CD4-positive, CD25-positive, alpha-beta regulatory T cell (primary cell): ENCODE measurements around the gene ERGIC3. TPM values are rescaled to one million over a fixed set of nuclear protein-coding genes. Genes with fewer than 3 reads are reported as not detected.

Experiments
- ATAC-seq, 2 donors: fragments of 150-1000 bp; cut with Tn5 transposase; one replicate each; pipeline ENCODE4 v1.10.0; 2021; ENCODE audit warnings: low read depth in 2 of 2, moderate number of reproducible peaks in 2 of 2, moderate library complexity in 1 of 2
- DNase-seq, 3 donors: peaks; one replicate each; pipeline versions ENCODE4 v3.0.0 to v3.0.0-alpha.2; 2012 to 2022; ENCODE audit warnings: mixed read lengths in 1 of 3
- H3K27ac ChIP-seq: one replicate; pipeline ENCODE4 v1.7.0; 2013; ENCODE audit warnings: mild to moderate bottlenecking, low read length; ENCODE audit not compliant: insufficient read depth, poor library complexity, severe bottlenecking
- H3K27me3 ChIP-seq: one replicate; pipeline ENCODE4 v1.7.0; 2013; ENCODE audit warnings: low read length; ENCODE audit not compliant: control insufficient read depth, insufficient read depth
- H3K36me3 ChIP-seq: one replicate; pipeline ENCODE4 v1.7.0; 2013; ENCODE audit warnings: mild to moderate bottlenecking, low read length, moderate library complexity; ENCODE audit not compliant: control insufficient read depth, insufficient read depth
- H3K4me1 ChIP-seq: 2 replicates; pipeline ENCODE4 v1.7.0; 2013; ENCODE audit warnings: mild to moderate bottlenecking, low read length; ENCODE audit not compliant: insufficient read depth, control insufficient read depth, poor library complexity, severe bottlenecking
- H3K4me3 ChIP-seq: one replicate; pipeline ENCODE4 v1.7.0; 2013; ENCODE audit warnings: low read depth, mild to moderate bottlenecking, low read length, moderate library complexity
- H3K9me3 ChIP-seq, 2 experiments: 1 replicate in 1 of 2; 2 replicates in 1 of 2; pipeline ENCODE4 v1.7.0; 2013; ENCODE audit warnings: low read length in 2 of 2, mild to moderate bottlenecking in 1 of 2, moderate library complexity in 1 of 2; ENCODE audit not compliant: control insufficient read depth in 2 of 2
- H3K27ac Mint-ChIP-seq, 3 donors: one replicate each; pipeline ENCODE4 v1.8.0; 2020 to 2022; ENCODE audit warnings: mild to moderate bottlenecking in 3 of 3, mixed read lengths in 3 of 3, moderate library complexity in 2 of 3
- H3K27me3 Mint-ChIP-seq: one replicate; pipeline ENCODE4 v1.8.0; 2022; ENCODE audit warnings: mild to moderate bottlenecking, mixed read lengths
- H3K36me3 Mint-ChIP-seq: one replicate; pipeline ENCODE4 v1.8.0; 2020; ENCODE audit warnings: mixed read lengths
- H3K4me1 Mint-ChIP-seq, 4 donors: one replicate each; pipeline ENCODE4 v1.8.0; 2020 to 2022; ENCODE audit warnings: mixed read lengths in 4 of 4, mild to moderate bottlenecking in 1 of 4
- H3K4me3 Mint-ChIP-seq, 4 donors: one replicate each; pipeline ENCODE4 v1.8.0; 2020 to 2022; ENCODE audit warnings: mild to moderate bottlenecking in 4 of 4, mixed read lengths in 4 of 4, moderate library complexity in 3 of 4
- H3K9me3 Mint-ChIP-seq, 7 donors: one replicate each; pipeline ENCODE4 v1.8.0; 2020 to 2022; ENCODE audit warnings: mixed read lengths in 7 of 7, mild to moderate bottlenecking in 3 of 7, moderate library complexity in 2 of 7
- polyA plus RNA-seq, 4 donors: library from polyadenylated mRNA; unstranded; fragments of 300-500 nt; fragmentation: Illumina TruSeq; gene quantifications; one replicate each; pipeline ENCODE4 v1.2.3, GENCODE V29; 2021
- total RNA-seq: library from RNA; stranded (reverse); gene quantifications from one replicate; pipeline ENCODE4 v1.2.3, GENCODE V29; 2022

Gene ERGIC3
- total and polyA plus RNA-seq, 5 donors from 2014 or later, result 121 to 138 (median 132) TPM

DNA sequence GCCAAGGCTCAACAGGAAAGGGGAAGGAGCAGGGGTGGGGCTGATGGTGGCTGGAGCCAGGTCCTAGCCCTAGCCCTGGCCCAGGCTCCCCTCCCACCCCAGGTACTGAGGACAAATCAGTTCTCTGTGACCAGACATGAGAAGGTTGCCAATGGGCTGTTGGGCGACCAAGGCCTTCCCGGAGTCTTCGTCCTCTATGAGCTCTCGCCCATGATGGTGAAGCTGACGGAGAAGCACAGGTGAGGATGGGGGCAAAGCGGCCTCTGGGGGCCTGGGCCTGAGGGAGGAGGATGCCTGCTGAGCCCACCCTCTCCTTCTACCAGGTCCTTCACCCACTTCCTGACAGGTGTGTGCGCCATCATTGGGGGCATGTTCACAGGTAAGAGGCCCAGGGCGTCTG, 15.0 kb downstream of the ERGIC3 start:
- H3K9me3 Mint-ChIP-seq, result no peaks in the 10 kb centered on the region
- H3K27me3 Mint-ChIP-seq, result no peaks in the 10 kb centered on the region
- Histone ChIP-seq H3K27me3 (no peaks in the 10 kb centered on the region), H3K4me1 (no peaks in the 10 kb centered on the region), H3K4me3 (no peak overlapping the region), H3K27ac (no peak overlapping the region), H3K36me3 (peaks cover 34% of the 10 kb centered on the region), H3K9me3 (no peaks in the 10 kb centered on the region)
- no peak overlapping the region for H3K27ac Mint-ChIP-seq
- no peaks in the 10 kb centered on the region for H3K4me1 Mint-ChIP-seq
- DNase-seq, result no peak
- H3K36me3 Mint-ChIP-seq, result peaks cover 38% of the 10 kb centered on the region
- no peak for ATAC-seq
- H3K4me3 Mint-ChIP-seq, result no peak overlapping the region

- peak overlapping the region in 2 of 3 donors; percentile 1 to 86 for H3K27ac Mint-ChIP-seq
- H3K36me3 ChIP-seq, result peaks cover 32% of the 10 kb centered on the region
- no peak for DNase-seq
Observed at GRCh38 chr20:35558451-35558850, 16.6 kb downstream of the ERGIC3 start.

GRCh38 chr20:35559042-35559693, 17.3 kb downstream of the ERGIC3 start:
- no peaks in the 10 kb centered on the region for H3K27me3 ChIP-seq
- H3K4me3 ChIP-seq, result no peak overlapping the region
- ATAC-seq (no peak), DNase-seq (no peak)
- no peaks in the 10 kb centered on the region for H3K27me3 Mint-ChIP-seq
- H3K27ac Mint-ChIP-seq, result peak overlapping the region in 2 of 3 donors; percentile 62 to 86
- no peaks in the 10 kb centered on the region for H3K9me3 Mint-ChIP-seq
- H3K36me3 ChIP-seq, result peaks cover 27% of the 10 kb centered on the region
- no peak overlapping the region for H3K27ac ChIP-seq
- no peaks in the 10 kb centered on the region for H3K9me3 ChIP-seq
- peaks cover 35% of the 10 kb centered on the region for H3K36me3 Mint-ChIP-seq
- no peak overlapping the region for H3K4me3 Mint-ChIP-seq
- no peaks in the 10 kb centered on the region for H3K4me1 ChIP-seq
- H3K4me1 Mint-ChIP-seq, result no peaks in the 10 kb centered on the region

More at GRCh38 chr20:35558451-35558850, 16.6 kb downstream of the ERGIC3 start:
- Mint-ChIP-seq H3K4me3 (no peak overlapping the region), H3K36me3 (peaks cover 38% of the 10 kb centered on the region), H3K9me3 (no peaks in the 10 kb centered on the region), H3K4me1 (no peaks in the 10 kb centered on the region), H3K27me3 (no peaks in the 10 kb centered on the region)
- ATAC-seq, result no peak
- Histone ChIP-seq H3K27me3 (no peaks in the 10 kb centered on the region), H3K4me1 (no peaks in the 10 kb centered on the region), H3K27ac (no peak overlapping the region), H3K9me3 (no peaks in the 10 kb centered on the region), H3K4me3 (no peak overlapping the region)

- no peaks in the 10 kb centered on the region for H3K27me3 ChIP-seq
- peaks cover 19% of the 10 kb centered on the region for H3K36me3 ChIP-seq
- ATAC-seq (no peak), DNase-seq (no peak)
- no peaks in the 10 kb centered on the region for H3K9me3 Mint-ChIP-seq
- no peaks in the 10 kb centered on the region for H3K4me1 ChIP-seq
- peaks cover 26% of the 10 kb centered on the region for H3K36me3 Mint-ChIP-seq
- no peak overlapping the region for H3K4me3 Mint-ChIP-seq
- H3K9me3 ChIP-seq, result no peaks in the 10 kb centered on the region
- H3K27me3 Mint-ChIP-seq, result peaks cover 3% of the 10 kb centered on the region
- no peak overlapping the region for H3K27ac Mint-ChIP-seq
- H3K4me1 Mint-ChIP-seq, result no peaks in the 10 kb centered on the region
- H3K27ac ChIP-seq, result no peak overlapping the region
- H3K4me3 ChIP-seq, result no peak overlapping the region
Observed at GRCh38 chr20:35560105-35560511, 18.2 kb downstream of the ERGIC3 start.

GRCh38 chr20:35560541-35560940, 18.7 kb downstream of the ERGIC3 start:
- ATAC-seq, result no peak
- Histone ChIP-seq H3K4me3 (no peak overlapping the region), H3K36me3 (peaks cover 15% of the 10 kb centered on the region), H3K4me1 (no peaks in the 10 kb centered on the region), H3K27me3 (no peaks in the 10 kb centered on the region), H3K27ac (no peak overlapping the region), H3K9me3 (no peaks in the 10 kb centered on the region)
- no peak overlapping the region for H3K27ac Mint-ChIP-seq
- no peaks in the 10 kb centered on the region for H3K4me1 Mint-ChIP-seq
- DNase-seq, result no peak
- H3K36me3 Mint-ChIP-seq, result peaks cover 23% of the 10 kb centered on the region
- H3K27me3 Mint-ChIP-seq, result peaks cover 5% of the 10 kb centered on the region
- no peak overlapping the region for H3K4me3 Mint-ChIP-seq
- no peaks in the 10 kb centered on the region for H3K9me3 Mint-ChIP-seq

- Histone ChIP-seq H3K4me1 (no peaks in the 10 kb centered on the region), H3K4me3 (no peak overlapping the region), H3K9me3 (no peaks in the 10 kb centered on the region), H3K36me3 (peaks cover 9% of the 10 kb centered on the region), H3K27ac (no peak overlapping the region), H3K27me3 (no peaks in the 10 kb centered on the region)
- H3K4me3 Mint-ChIP-seq, result no peak overlapping the region
- no peak overlapping the region for H3K27ac Mint-ChIP-seq
- peaks cover 5% of the 10 kb centered on the region for H3K27me3 Mint-ChIP-seq
- no peak for ATAC-seq
- peak in 1 of 3 donors; percentile 10 for DNase-seq
- no peaks in the 10 kb centered on the region for H3K9me3 Mint-ChIP-seq
- no peaks in the 10 kb centered on the region for H3K4me1 Mint-ChIP-seq
- peaks cover 17% of the 10 kb centered on the region for H3K36me3 Mint-ChIP-seq
Observed at GRCh38 chr20:35561268-35561667, 19.4 kb downstream of the ERGIC3 start.

GRCh38 chr20:35561671-35562070, 19.8 kb downstream of the ERGIC3 start:
- peak overlapping the region in 1 of 3 donors; percentile 51 for H3K27ac Mint-ChIP-seq
- ATAC-seq, result no peak
- H3K4me1 Mint-ChIP-seq, result no peaks in the 10 kb centered on the region

DNA sequence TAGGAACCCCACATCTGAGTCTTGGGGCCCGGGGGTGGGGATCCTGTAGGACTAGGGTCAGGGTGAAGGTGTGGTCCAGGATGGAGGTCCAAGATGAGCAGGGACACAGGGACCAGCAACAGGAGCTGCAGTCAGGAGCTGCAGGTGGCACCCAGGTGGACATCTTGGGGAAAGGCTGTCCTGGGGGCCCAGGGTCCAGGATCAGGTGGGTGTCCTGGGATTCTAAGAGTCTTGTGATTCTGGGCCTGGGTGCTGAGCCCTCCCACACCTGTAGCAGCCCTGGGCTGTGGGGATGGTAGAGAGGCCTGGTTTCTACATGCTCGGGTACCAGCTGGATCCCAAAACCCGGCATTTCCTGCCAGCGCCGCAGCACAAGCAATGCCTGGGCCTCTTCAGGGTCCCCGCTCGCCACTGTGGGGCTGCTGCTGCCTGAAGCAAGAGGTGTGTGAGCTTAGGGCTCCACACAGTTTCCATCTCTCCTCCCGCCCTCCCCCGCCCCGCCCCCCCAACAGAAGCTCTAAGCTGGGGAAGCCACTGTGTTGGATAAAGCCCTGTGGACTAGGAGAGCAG, 20.7 kb downstream of the ERGIC3 start:
- H3K27me3 Mint-ChIP-seq, result peaks cover 8% of the 10 kb centered on the region
- Histone ChIP-seq H3K36me3 (no peaks in the 10 kb centered on the region), H3K4me3 (no peak overlapping the region), H3K27ac (no peak overlapping the region), H3K27me3 (no peaks in the 10 kb centered on the region), H3K9me3 (no peaks in the 10 kb centered on the region), H3K4me1 (no peaks in the 10 kb centered on the region)
- no peaks in the 10 kb centered on the region for H3K4me1 Mint-ChIP-seq
- H3K4me3 Mint-ChIP-seq, result no peak overlapping the region
- peaks cover 8% of the 10 kb centered on the region for H3K36me3 Mint-ChIP-seq
- DNase-seq, result no peak
- H3K27ac Mint-ChIP-seq, result no peak overlapping the region
- H3K9me3 Mint-ChIP-seq, result no peaks in the 10 kb centered on the region
- no peak for ATAC-seq

More at GRCh38 chr20:35561671-35562070, 19.8 kb downstream of the ERGIC3 start:
- Histone ChIP-seq H3K4me3 (no peak overlapping the region), H3K27me3 (no peaks in the 10 kb centered on the region), H3K27ac (no peak overlapping the region), H3K9me3 (no peaks in the 10 kb centered on the region), H3K36me3 (peaks cover 5% of the 10 kb centered on the region), H3K4me1 (no peaks in the 10 kb centered on the region)
- no peaks in the 10 kb centered on the region for H3K9me3 Mint-ChIP-seq
- H3K27me3 Mint-ChIP-seq, result peaks cover 5% of the 10 kb centered on the region
- no peak overlapping the region for H3K4me3 Mint-ChIP-seq
- peaks cover 13% of the 10 kb centered on the region for H3K36me3 Mint-ChIP-seq
- no peak for DNase-seq
